Mesodermal cell (in vitro differentiated cells): ENCODE measurements around the gene AFDN.
A peak's percentile ranks its signal among the peaks of the same experiment; 100 is the strongest.

Experiments used
- H3K27ac ChIP-seq: 2 replicates; pipeline ENCODE4 v1.7.0; 2013; ENCODE audit warnings: mild to moderate bottlenecking, low read depth, low read length, moderate library complexity; ENCODE audit not compliant: severe bottlenecking
- H3K36me3 ChIP-seq: 2 replicates; pipeline ENCODE4 v1.7.1; 2013; ENCODE audit warnings: mild to moderate bottlenecking, low read length, moderate library complexity; ENCODE audit not compliant: control insufficient read depth, insufficient read depth
- H3K4me1 ChIP-seq: one replicate; pipeline ENCODE4 v1.7.1; 2013; ENCODE audit warnings: mild to moderate bottlenecking, low read length; ENCODE audit not compliant: insufficient read depth, control insufficient read depth, poor library complexity, severe bottlenecking
- H3K4me3 ChIP-seq: 2 replicates; pipeline ENCODE4 v1.7.0; 2013; ENCODE audit warnings: low read length, control low read depth, mild to moderate bottlenecking; ENCODE audit not compliant: insufficient read depth, poor library complexity, severe bottlenecking; ENCODE audit errors: extremely low read depth
- H3K9me3 ChIP-seq: 2 replicates; pipeline ENCODE4 v1.7.1; 2013; ENCODE audit warnings: mild to moderate bottlenecking, low read length, moderate library complexity; ENCODE audit not compliant: control insufficient read depth
- WGBS, 2 experiments: methylation state at CpG; one replicate each; pipeline ENCODE4 v1.1.5; 2013; ENCODE audit warnings: missing lambda C conversion rate in 2 of 2; ENCODE audit not compliant: insufficient coverage in 2 of 2; 5-methylcytosine and 5-hydroxymethylcytosine counted together

Gene AFDN

GRCh38 chr6:167832497-167833395 is 6.0 kb downstream of the AFDN start:
- WGBS, 2 experiments = 33 to 56% methylated on average over 2 to 3 of the region's 4 CpGs
- H3K4me1 ChIP-seq = peaks cover 26% of the 10 kb centered on the region
- peaks cover 4% of the 10 kb centered on the region for H3K36me3 ChIP-seq
- H3K27ac ChIP-seq = no peak overlapping the region
- H3K9me3 ChIP-seq = no peaks in the 10 kb centered on the region
- H3K4me3 ChIP-seq = no peak overlapping the region

DNA sequence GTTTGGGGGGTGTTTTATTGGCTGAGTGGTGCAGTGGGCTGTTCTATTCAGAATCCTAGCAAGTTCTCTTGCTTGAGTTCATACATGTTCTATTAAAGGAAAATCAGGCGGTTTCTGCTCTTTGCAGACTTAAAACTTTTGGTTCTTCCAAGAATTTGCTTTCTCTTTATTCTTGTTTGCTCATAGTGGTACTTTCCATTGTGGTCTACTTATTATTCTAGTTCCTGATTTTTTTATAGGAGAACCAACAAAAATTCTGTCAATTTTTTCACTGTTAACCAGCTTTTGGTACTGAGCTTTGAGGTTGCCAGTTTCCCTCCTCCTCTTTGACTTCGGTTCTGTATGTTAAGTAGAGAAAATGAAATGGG is 6.7 kb downstream of the AFDN start:
- H3K9me3 ChIP-seq = no peaks in the 10 kb centered on the region
- H3K4me1 ChIP-seq = peaks cover 30% of the 10 kb centered on the region
- H3K36me3 ChIP-seq = peaks cover 4% of the 10 kb centered on the region
- no peak overlapping the region for H3K4me3 ChIP-seq
- H3K27ac ChIP-seq = no peak overlapping the region
- no CpG with 5 or more reads among the region's 2 CpGs for WGBS, 2 experiments

- Histone ChIP-seq H3K27ac (no peak overlapping the region), H3K4me3 (no peak overlapping the region), H3K9me3 (no peaks in the 10 kb centered on the region), H3K4me1 (peaks cover 36% of the 10 kb centered on the region), H3K36me3 (peaks cover 4% of the 10 kb centered on the region)
- 100% methylated on average over 1 of the region's 3 CpGs; no CpG with 5 or more reads in 1 of the 2 experiments for WGBS, 2 experiments
Observed at GRCh38 chr6:167835260-167835659, 8.5 kb downstream of the AFDN start.

DNA sequence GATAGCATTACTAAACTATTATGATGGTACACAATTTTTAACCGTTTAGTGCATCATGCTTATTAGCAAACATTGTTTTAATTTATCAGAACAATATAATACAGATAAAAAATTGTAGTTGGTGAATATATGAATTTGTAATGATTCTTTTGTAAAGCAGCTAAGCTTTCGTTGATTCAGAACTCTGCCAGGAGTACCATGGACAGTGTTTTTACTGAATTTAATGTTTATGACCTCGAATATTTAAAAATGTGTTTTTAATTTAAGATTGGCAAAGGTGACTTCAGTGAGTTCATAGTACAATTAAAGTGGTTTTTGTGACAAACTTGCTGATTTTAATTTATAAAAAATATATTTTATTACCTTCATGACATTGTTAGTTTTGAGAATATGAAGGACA is 10.0 kb downstream of the AFDN start:
- Histone ChIP-seq H3K36me3 (peaks cover 4% of the 10 kb centered on the region), H3K4me1 (peaks cover 50% of the 10 kb centered on the region), H3K4me3 (no peak overlapping the region), H3K27ac (no peak overlapping the region), H3K9me3 (no peaks in the 10 kb centered on the region)
- 94 to 100% methylated on average over 1 to 2 of the region's 3 CpGs for WGBS, 2 experiments

DNA sequence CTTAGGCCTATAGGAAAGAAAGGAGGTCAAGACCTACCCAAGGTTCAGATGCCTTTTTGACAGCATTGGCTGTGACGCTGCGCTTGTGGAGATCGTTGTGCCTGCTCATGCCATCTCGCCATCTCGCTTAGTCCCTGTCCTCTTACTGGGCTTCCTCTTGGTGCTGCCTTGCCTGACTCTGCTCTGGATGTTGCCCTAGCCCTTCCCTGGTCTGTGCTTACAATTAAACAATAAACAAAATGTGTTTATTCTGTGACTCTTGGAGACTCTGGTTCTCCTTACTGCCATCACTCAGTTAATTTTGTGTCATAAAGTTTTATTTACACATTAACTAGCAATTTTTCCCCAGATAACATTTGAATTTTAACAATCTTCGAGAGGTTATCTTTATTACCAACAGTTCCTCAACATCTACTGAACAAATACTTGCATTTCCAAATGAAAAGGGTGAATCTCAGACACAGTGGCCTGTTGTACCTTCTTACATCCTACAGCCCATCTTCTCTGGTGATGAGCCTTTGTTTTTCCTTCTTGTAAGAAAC is 11.6 kb downstream of the AFDN start:
- Histone ChIP-seq H3K4me1 (peaks cover 51% of the 10 kb centered on the region), H3K4me3 (no peak overlapping the region), H3K27ac (no peak overlapping the region), H3K36me3 (peaks cover 4% of the 10 kb centered on the region), H3K9me3 (no peaks in the 10 kb centered on the region)
- WGBS, 2 experiments = 97% methylated on average over 6 of the region's 6 CpGs

DNA sequence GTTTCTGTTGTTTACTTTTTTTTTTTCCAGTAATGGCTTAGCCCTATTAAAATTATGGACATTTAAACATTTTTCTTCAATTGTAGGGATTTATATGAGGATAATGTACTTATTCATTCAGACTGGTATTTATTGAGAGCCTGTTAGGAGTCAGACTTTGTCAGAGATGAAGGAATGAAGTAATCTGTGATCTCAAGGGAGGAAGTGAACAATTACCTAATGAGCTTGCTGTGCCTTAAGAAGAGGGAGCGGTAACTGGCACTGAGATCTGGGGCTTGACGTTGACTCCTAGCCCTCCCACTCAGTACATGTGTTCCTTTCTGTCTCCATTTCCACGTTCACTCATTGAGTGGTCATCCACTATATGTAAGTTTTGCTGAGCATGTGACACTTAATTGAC is 12.6 kb downstream of the AFDN start:
- no peak overlapping the region for H3K4me3 ChIP-seq
- peaks cover 58% of the 10 kb centered on the region for H3K4me1 ChIP-seq
- H3K27ac ChIP-seq = peak overlapping the region; percentile 55
- H3K36me3 ChIP-seq = peaks cover 3% of the 10 kb centered on the region
- 83% methylated on average over 2 of the region's 3 CpGs; no CpG with 5 or more reads in 1 of the 2 experiments for WGBS, 2 experiments
- H3K9me3 ChIP-seq = no peaks in the 10 kb centered on the region

DNA sequence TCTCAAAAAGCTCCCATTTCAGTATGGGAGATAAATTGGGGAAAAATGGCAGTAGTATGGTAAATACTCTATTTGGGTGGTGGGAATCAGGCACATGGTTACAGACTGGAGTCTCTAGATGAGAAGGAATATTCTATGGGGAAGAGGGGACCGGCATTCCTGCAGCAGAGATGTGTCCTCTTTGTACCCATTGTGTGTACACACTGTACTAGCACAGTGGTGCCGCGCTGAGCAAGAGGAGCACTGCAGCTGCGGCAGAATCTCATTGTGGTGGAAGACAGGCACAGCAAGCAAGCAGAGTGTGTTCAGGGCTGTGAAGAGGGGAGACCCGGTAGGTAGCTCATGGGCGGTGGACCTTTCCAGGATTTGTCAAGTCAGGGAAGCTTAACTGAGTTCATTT is 13.0 kb downstream of the AFDN start:
- Histone ChIP-seq H3K36me3 (no peaks in the 10 kb centered on the region), H3K4me3 (no peak overlapping the region), H3K9me3 (no peaks in the 10 kb centered on the region), H3K27ac (peak overlapping the region; percentile 55), H3K4me1 (peaks cover 58% of the 10 kb centered on the region)
- WGBS, 2 experiments = 76% methylated on average over 5 to 6 of the region's 6 CpGs

DNA sequence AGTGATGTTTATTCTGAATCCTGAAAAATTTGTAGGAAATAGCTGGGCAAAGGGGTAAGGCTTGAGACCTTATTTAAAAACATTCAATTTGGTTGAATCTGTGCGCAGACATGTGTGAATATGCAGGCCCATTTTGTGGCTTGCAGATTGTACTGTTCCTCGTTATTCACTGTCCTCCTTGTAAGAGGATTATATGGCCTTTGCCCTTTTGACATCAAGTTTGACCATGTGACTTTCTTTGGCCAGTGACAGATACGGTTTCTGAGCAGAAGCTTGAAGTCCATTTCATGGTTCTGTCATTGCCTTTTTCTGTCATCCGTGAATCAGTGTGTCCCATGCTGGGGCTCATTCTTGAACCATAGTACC is 13.4 kb downstream of the AFDN start:
- Histone ChIP-seq H3K27ac (no peak overlapping the region), H3K9me3 (no peaks in the 10 kb centered on the region), H3K4me3 (no peak overlapping the region), H3K4me1 (peaks cover 54% of the 10 kb centered on the region), H3K36me3 (no peaks in the 10 kb centered on the region)
- WGBS, 2 experiments = 89 to 100% methylated on average over 4 of the region's 4 CpGs

DNA sequence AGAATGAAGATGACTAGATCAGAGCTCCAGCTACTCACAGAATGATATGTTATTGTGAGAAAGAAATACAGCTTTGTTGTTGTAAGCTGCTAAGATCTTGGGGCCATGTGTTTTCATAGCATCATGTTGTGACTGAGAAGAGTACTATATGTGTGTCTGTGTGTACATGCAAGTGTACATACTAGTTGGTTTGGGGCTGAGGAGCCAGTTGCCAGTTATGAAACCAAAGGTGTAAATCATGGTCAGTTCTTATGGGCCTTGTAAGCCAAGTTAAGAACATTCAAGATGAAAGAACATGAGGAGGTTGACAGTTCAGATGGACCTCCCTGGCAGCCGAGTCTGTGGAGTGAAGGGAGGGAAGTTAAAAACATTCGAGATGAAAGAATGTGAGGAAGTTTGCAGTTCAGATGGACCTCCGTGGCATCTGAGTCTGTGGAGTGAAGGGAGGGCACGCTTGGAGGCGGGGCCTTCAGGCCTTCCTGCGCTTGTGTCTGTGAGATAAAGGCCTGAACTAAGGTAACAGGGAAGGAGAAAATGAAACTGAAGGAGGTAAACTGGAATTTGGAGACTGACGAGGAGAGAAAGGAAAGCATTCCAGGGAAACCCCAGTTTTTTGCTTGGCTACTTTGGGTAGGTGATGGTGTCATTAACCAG is 13.9 kb downstream of the AFDN start:
- Histone ChIP-seq H3K36me3 (peaks cover 3% of the 10 kb centered on the region), H3K9me3 (no peaks in the 10 kb centered on the region), H3K27ac (peak overlapping the region; percentile 26), H3K4me3 (no peak overlapping the region), H3K4me1 (peaks cover 49% of the 10 kb centered on the region)
- 68 to 77% methylated on average over 7 of the region's 7 CpGs for WGBS, 2 experiments

GRCh38 chr6:167841981-167842380 is 15.3 kb downstream of the AFDN start:
- peaks cover 3% of the 10 kb centered on the region for H3K36me3 ChIP-seq
- H3K27ac ChIP-seq = no peak overlapping the region
- H3K9me3 ChIP-seq = no peaks in the 10 kb centered on the region
- peaks cover 49% of the 10 kb centered on the region for H3K4me1 ChIP-seq
- no peak overlapping the region for H3K4me3 ChIP-seq

DNA sequence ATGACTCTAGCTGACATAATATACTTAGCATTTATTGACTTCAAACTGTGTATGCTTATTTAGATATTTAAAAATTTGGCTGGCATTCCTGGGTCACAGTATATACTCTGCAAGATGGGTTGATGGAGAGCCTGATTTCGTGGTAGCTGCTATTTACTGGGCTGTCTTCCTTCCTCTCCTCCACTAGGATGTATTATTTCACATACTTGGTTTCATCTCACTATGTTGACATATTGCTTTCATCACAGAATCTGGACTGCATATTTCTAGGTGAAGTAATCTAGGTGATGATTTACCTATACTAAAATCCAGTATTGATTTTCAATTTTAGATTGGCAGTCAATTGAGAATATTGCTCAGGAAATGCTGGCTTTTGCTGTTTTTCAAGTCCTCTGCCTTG is 15.7 kb downstream of the AFDN start:
- no CpG with 5 or more reads among the region's 1 CpG for WGBS, 2 experiments
- Histone ChIP-seq H3K27ac (no peak overlapping the region), H3K4me1 (peaks cover 53% of the 10 kb centered on the region), H3K36me3 (peaks cover 3% of the 10 kb centered on the region), H3K9me3 (no peaks in the 10 kb centered on the region), H3K4me3 (no peak overlapping the region)
